Endothelial cell of umbilical vein (primary cell): ENCODE results near the gene MAPK11. TPM values are rescaled to one million over a fixed set of nuclear protein-coding genes. Genes with fewer than 3 reads are reported as not detected.
A peak's percentile ranks its signal among the peaks of the same experiment; 100 is the strongest.

ENCODE experiments used
- BruUV-seq: library from RNA; stranded (reverse); fragments of 400-500 nt; replicated peaks from 2 replicates; lab custom pipeline; 2021; lab: Mats Ljungman, UMichigan
- CTCF ChIA-PET: fragments of 300-600, 350-600 bp; sonication (Branson Sonifier 250); formaldehyde crosslinking; loops from one replicate; lab custom pipeline; 2021; ENCODE audit warnings: antibody characterized with exemption, inconsistent platforms; lab: Charles Lee
- POLR2A ChIA-PET: fragments of 300-600, 350-600 bp; sonication (Branson Sonifier 250); formaldehyde crosslinking; loops from one replicate; lab custom pipeline; 2021; ENCODE audit warnings: antibody characterized with exemption, inconsistent platforms; lab: Charles Lee
- DNase-seq: peaks from one replicate; pipeline ENCODE4 v3.0.0-alpha.2; 2011; ENCODE audit warnings: low read depth, low spot score
- FAIRE-seq: peaks from 2 replicates; lab custom pipeline; 2011; peaks lifted over from hg19 to GRCh38; lab: Jason Lieb, UNC
- H2AFZ ChIP-seq: 2 replicates; pipeline ENCODE4 v1.6.0; 2012; ENCODE audit warnings: low read depth, low read length, control low read depth, inconsistent platforms
- H3K27ac ChIP-seq: 2 replicates; pipeline ENCODE4 v1.5.1; 2011; ENCODE audit warnings: low read depth, mild to moderate bottlenecking, control low read depth, low read length, moderate library complexity; ENCODE audit not compliant: insufficient read depth
- H3K27me3 ChIP-seq, 2 experiments: 2 replicates each; pipeline versions ENCODE4 v1.6.0 to v1.6.1; 2011; ENCODE audit warnings: low read length in 2 of 2, mixed read lengths in 1 of 2; ENCODE audit not compliant: control insufficient read depth in 2 of 2, insufficient read depth in 2 of 2
- H3K36me3 ChIP-seq, 2 experiments: 2 replicates in 1 of 2; 3 replicates in 1 of 2; pipeline ENCODE4 v1.5.1; 2011; ENCODE audit warnings: low read length in 2 of 2, mild to moderate bottlenecking in 1 of 2, moderate library complexity in 1 of 2; ENCODE audit not compliant: control insufficient read depth in 2 of 2, insufficient read depth in 2 of 2; ENCODE audit errors: extremely low read depth in 1 of 2
- H3K4me1 ChIP-seq: 3 replicates; pipeline ENCODE4 v1.5.1; 2011; ENCODE audit warnings: mild to moderate bottlenecking, low read length; ENCODE audit not compliant: control insufficient read depth, insufficient read depth; ENCODE audit errors: extremely low read depth
- H3K4me2 ChIP-seq: 2 replicates; pipeline ENCODE4 v1.6.1; 2011; ENCODE audit warnings: low read length, control low read depth, mixed read lengths; ENCODE audit not compliant: insufficient read depth
- H3K4me3 ChIP-seq, 3 experiments: fragments of 200-600 bp in 1 of 3; sonication (generic), shearing (Covaris generic) in 1 of 3; replicated peaks in 1 of 3; 2 replicates each; pipeline ENCODE4 v1.5.1; 2011 to 2016; ENCODE audit warnings: control low read depth in 3 of 3, low read length in 3 of 3, mild to moderate bottlenecking in 2 of 3, inconsistent platforms in 1 of 3, low read depth in 1 of 3, moderate library complexity in 1 of 3; ENCODE audit not compliant: insufficient read depth in 1 of 3
- H3K79me2 ChIP-seq: 2 replicates; pipeline ENCODE4 v1.6.0; 2012; ENCODE audit warnings: low read length, inconsistent platforms; ENCODE audit not compliant: control insufficient read depth, insufficient read depth
- H3K9ac ChIP-seq: replicated peaks from 2 replicates; pipeline ENCODE3; 2011; ENCODE audit warnings: low read length, control low read depth; ENCODE audit not compliant: insufficient read depth; ENCODE audit errors: extremely low read depth
- H3K9me1 ChIP-seq: replicated peaks from 3 replicates; pipeline ENCODE4 v1.6.0; 2011; ENCODE audit warnings: mild to moderate bottlenecking, low read length; ENCODE audit not compliant: control insufficient read depth, insufficient read depth; ENCODE audit errors: extremely low read depth
- H3K9me3 ChIP-seq: replicated peaks from 2 replicates; pipeline ENCODE4 v1.5.1; 2012; ENCODE audit warnings: low read length, inconsistent platforms; ENCODE audit not compliant: control insufficient read depth, insufficient read depth
- H4K20me1 ChIP-seq: replicated peaks from 2 replicates; pipeline ENCODE3; 2011; ENCODE audit warnings: mild to moderate bottlenecking, low read length; ENCODE audit not compliant: control insufficient read depth, insufficient read depth; ENCODE audit errors: extremely low read depth
- CTCF ChIP-seq, 2 donors: IDR thresholded peaks; 1 replicate in 1 of 2; 2 replicates in 1 of 2; pipeline ENCODE4 v1.5.1; 2011; ENCODE audit warnings: low read length in 2 of 2, mild to moderate bottlenecking in 2 of 2, moderate library complexity in 2 of 2, control low read depth in 1 of 2, inconsistent platforms in 1 of 2, low read depth in 1 of 2; ENCODE audit not compliant: insufficient read depth in 1 of 2; ENCODE audit errors: extremely low read depth in 1 of 2
- EZH2 ChIP-seq: IDR thresholded peaks from 2 replicates; pipeline ENCODE4 v1.6.1; 2012; ENCODE audit warnings: borderline replicate concordance, low read depth, mild to moderate bottlenecking, moderate library complexity, low read length, inconsistent platforms; ENCODE audit not compliant: severe bottlenecking
- FOS ChIP-seq: IDR thresholded peaks from 2 replicates; pipeline ENCODE4 v1.6.1; 2011; ENCODE audit warnings: mild to moderate bottlenecking, low read length, moderate library complexity, borderline replicate concordance; ENCODE audit not compliant: insufficient read depth
- GATA2 ChIP-seq: IDR thresholded peaks from 2 replicates; pipeline ENCODE4 v1.7.0; 2011; ENCODE audit warnings: low read depth, mild to moderate bottlenecking, moderate library complexity, mixed read lengths, low read length; ENCODE audit not compliant: insufficient read length, insufficient read depth
- JUN ChIP-seq: IDR thresholded peaks from 2 replicates; pipeline ENCODE4 v1.6.1; 2011; ENCODE audit warnings: borderline replicate concordance, low read depth; ENCODE audit not compliant: insufficient read length, insufficient read depth
- MAX ChIP-seq: IDR thresholded peaks from 2 replicates; pipeline ENCODE4 v1.6.1; 2011; ENCODE audit not compliant: insufficient read depth, insufficient read length
- MYC ChIP-seq: IDR thresholded peaks from one replicate; pipeline ENCODE4 v1.6.1; 2011; ENCODE audit warnings: mild to moderate bottlenecking, low read depth, low read length
- POLR2A ChIP-seq: IDR thresholded peaks from 2 replicates; pipeline ENCODE4 v1.6.1; 2012; ENCODE audit warnings: low read depth, mild to moderate bottlenecking, control low read depth, low read length
- POLR2AphosphoS5 ChIP-seq: IDR thresholded peaks from 2 replicates; pipeline ENCODE4 v1.6.1; 2012; ENCODE audit warnings: low read depth, mild to moderate bottlenecking, control low read depth, low read length, moderate library complexity; ENCODE audit not compliant: insufficient read depth
- dilution Hi-C: fragments of 300-500 bp; cut with MboI; formaldehyde crosslinking; loops from one replicate; pipeline ENCODE4 v1.15.0; 2019; ENCODE audit warnings: low sequenced_read_pairs; ENCODE audit not compliant: extremely low pct_ligation_motif_present
- intact Hi-C: fragments of 100-400 bp; cut with micrococcal nuclease; formaldehyde crosslinking; loops from one replicate; pipeline ENCODE4 v1.10.0; 2022
- polyA plus RNA-seq, 4 experiments: library from polyadenylated mRNA; depleted of rRNA in 3 of 4; stranded (reverse) in 3 of 4; unstranded in 1 of 4; fragments of >200 nt; gene quantifications; 2 replicates each; pipeline versions ENCODE4 v1.2.1 to v1.2.3, GENCODE V29; 2011 to 2012; ENCODE audit warnings: missing spikeins in 1 of 4
- total RNA-seq: library from RNA; stranded (reverse); gene quantifications from 2 replicates; pipeline ENCODE4 v1.2.3, GENCODE V29; 2021

MAPK11 gene
- total and polyA plus RNA-seq, 2 donors (not counting 3 experiments of a cell fraction or from before 2014, with no cell fraction given), result 22.8 to 26.3 TPM

GRCh38 chr22:50258361-50259292 is 11.6 kb downstream of the MAPK11 start:
- TF ChIP-seq POLR2A (no peak), MAX (no peak), MYC (no peak), EZH2 (no peak), JUN (no peak), CTCF (IDR thresholded peaks at IDR 0.05; ENCODE audit: extremely low read depth in 1 of 2, insufficient read depth in 1 of 2, low read depth in 1 of 2, low read length in 2 of 2) (no peak), GATA2 (no peak), FOS (no peak), POLR2AphosphoS5 (no peak)
- TSS peak; percentile 3 for BruUV-seq
- dilution Hi-C loops (no loop called here), intact Hi-C loops (no loop called here)
- Histone ChIP-seq H3K4me1 (peaks cover 11% of the 10 kb centered on the region), H3K9me1 (no peaks in the 10 kb centered on the region), H3K27ac (no peak overlapping the region), H3K4me3 (no peak overlapping the region), H3K9ac (no peak overlapping the region), H3K36me3 (peaks cover 0 to 32% of the 10 kb centered on the region in 2 experiments), H3K79me2 (peaks cover 22% of the 10 kb centered on the region), H3K4me2 (no peak overlapping the region), H3K27me3 (no peaks in the 10 kb centered on the region), H3K9me3 (no peaks in the 10 kb centered on the region), H4K20me1 (no peaks in the 10 kb centered on the region), H2AFZ (no peak overlapping the region)
- FAIRE-seq (no peak), DNase-seq (no peak)
- POLR2A ChIA-PET, result no interaction called here
- CTCF ChIA-PET, result no interaction called here
